ENCODE results near the gene S100A11.

S100A11 gene

GRCh38 chr1:151984313-151984956 is 52.4 kb downstream of the S100A11 start:
- no peak for DNase-seq (ENCODE audit: low spot score)
